GM18951 (cell line): ENCODE measurements around the gene FBXW8.

Experiments
- POLR2A ChIP-seq: IDR thresholded peaks from 4 replicates; pipeline ENCODE4 v1.6.1; 2011; ENCODE audit warnings: mild to moderate bottlenecking; ENCODE audit not compliant: insufficient read length, insufficient read depth; ENCODE audit errors: extremely low read depth
- in situ Hi-C: fragments of 300-500 bp; cut with MboI; formaldehyde crosslinking; loops from one replicate; pipeline ENCODE4 v1.12.0; 2022; ENCODE audit warnings: low sequenced_read_pairs, mixed read lengths, inconsistent platforms; ENCODE audit not compliant: unreplicated experiment

FBXW8 gene

GRCh38 chr12:116926283-116927243 lies 15.8 kb downstream of the FBXW8 start:
- in situ Hi-C loops: no loop called here
- TF ChIP-seq POLR2A: no peak

- TF ChIP-seq POLR2A: no peak
- in situ Hi-C loops: no loop called here
Measured at GRCh38 chr12:116927244-116927940, 16.6 kb downstream of the FBXW8 start.

GRCh38 chr12:116928504-116928903 lies 17.8 kb downstream of the FBXW8 start:
- in situ Hi-C loops: no loop called here
- TF ChIP-seq POLR2A: no peak

- TF ChIP-seq POLR2A: no peak
Measured at GRCh38 chr12:116929885-116930284, 19.1 kb downstream of the FBXW8 start.

GRCh38 chr12:116931665-116932064 lies 20.9 kb downstream of the FBXW8 start:
- in situ Hi-C loops: no loop called here
- no peak for TF ChIP-seq POLR2A

More at GRCh38 chr12:116929885-116930284, 19.1 kb downstream of the FBXW8 start:
- in situ Hi-C loops: no loop called here

GRCh38 chr12:116933091-116933490 lies 22.3 kb downstream of the FBXW8 start:
- in situ Hi-C loops: no loop called here
- no peak for TF ChIP-seq POLR2A

GRCh38 chr12:116933512-116934246 lies 22.9 kb downstream of the FBXW8 start:
- TF ChIP-seq POLR2A: no peak
- in situ Hi-C loops: no loop called here

GRCh38 chr12:116934908-116935705 lies 24.4 kb downstream of the FBXW8 start:
- TF ChIP-seq POLR2A: no peak
- in situ Hi-C loops: no loop called here

- in situ Hi-C loops: no loop called here
Measured at GRCh38 chr12:116937640-116938039, 26.9 kb downstream of the FBXW8 start.

GRCh38 chr12:116939734-116940133 lies 29.0 kb downstream of the FBXW8 start:
- no peak for TF ChIP-seq POLR2A
- in situ Hi-C loops: no loop called here

More at GRCh38 chr12:116937640-116938039, 26.9 kb downstream of the FBXW8 start:
- TF ChIP-seq POLR2A: no peak

GRCh38 chr12:116941188-116941587 lies 30.4 kb downstream of the FBXW8 start:
- in situ Hi-C loops: no loop called here
- no peak for TF ChIP-seq POLR2A
